ENCODE measurements around the gene MAFG.

GRCh38 chr17:81899514-81900166 lies 27.9 kb downstream of the MAFG start:
- no peak for TF ChIP-seq CTCF (optimal IDR thresholded peaks at IDR 0.05 in 1 of 3, IDR thresholded peaks at IDR 0.05 in 1 of 3, conservative IDR thresholded peaks at IDR 0.05 in 1 of 3; ENCODE audit: extremely low read depth in 1 of 3, insufficient read depth in 2 of 3, low read length in 3 of 3)
- TF ChIP-seq EZH2 (IDR thresholded peaks at IDR 0.05; ENCODE audit: low read length) = no peak
